HEK293T (cell line): ENCODE data around the gene CDK17.

Experiments
- CTCF ChIA-PET: fragments of 350-600 bp; formaldehyde crosslinking; extraction: SDS; loops from one replicate; lab custom pipeline; 2021; ENCODE audit warnings: antibody characterized with exemption, inconsistent platforms; lab: Yijun Ruan, JAX
- POLR2A ChIA-PET: fragments of 350-600 bp; formaldehyde crosslinking; extraction: SDS; loops from one replicate; lab custom pipeline; 2020; ENCODE audit warnings: antibody characterized with exemption, inconsistent platforms; lab: Yijun Ruan, JAX
- DNase-seq: peaks from one replicate; pipeline ENCODE4 v3.0.0; 2012; ENCODE audit warnings: mixed read lengths; ENCODE audit errors: extremely low spot score
- ARNT ChIP-seq: fragments of 450-650 bp; IDR thresholded peaks from 2 replicates; pipeline ENCODE4 v1.6.1; 2017; ENCODE audit warnings: mild to moderate bottlenecking
- BHLHE40 ChIP-seq: fragments of 450-650 bp; IDR thresholded peaks from 2 replicates; pipeline ENCODE4 v1.6.1; 2016; ENCODE audit warnings: mild to moderate bottlenecking, moderate library complexity, borderline replicate concordance
- CTBP1 ChIP-seq: fragments of 450-650 bp; IDR thresholded peaks from 2 replicates; pipeline ENCODE4 v1.6.1; 2016; ENCODE audit warnings: borderline replicate concordance
- ELF4 ChIP-seq: fragments of 450-650 bp; IDR thresholded peaks from 2 replicates; pipeline ENCODE4 v1.6.1; 2017; ENCODE audit warnings: antibody characterized with exemption
- FOXA1 ChIP-seq: fragments of 450-650 bp; IDR thresholded peaks from 2 replicates; pipeline ENCODE4 v1.6.1; 2016; ENCODE audit warnings: mild to moderate bottlenecking
- FOXK2 ChIP-seq: fragments of 450-650 bp; IDR thresholded peaks from 2 replicates; pipeline ENCODE4 v1.6.1; 2016; ENCODE audit warnings: mild to moderate bottlenecking
- FOXM1 ChIP-seq: fragments of 450-650 bp; IDR thresholded peaks from 2 replicates; pipeline ENCODE4 v1.6.1; 2017; ENCODE audit warnings: mild to moderate bottlenecking, borderline replicate concordance
- HDGF ChIP-seq: fragments of 450-650 bp; IDR thresholded peaks from 2 replicates; pipeline ENCODE4 v1.6.1; 2017; ENCODE audit warnings: antibody characterized with exemption, borderline replicate concordance
- L3MBTL2 ChIP-seq: fragments of 450-650 bp; conservative IDR thresholded peaks from 2 replicates; pipeline ENCODE4 v1.6.1; 2016; ENCODE audit warnings: mild to moderate bottlenecking
- LEF1 ChIP-seq: fragments of 450-650 bp; IDR thresholded peaks from 2 replicates; pipeline ENCODE4 v1.6.1; 2017; ENCODE audit warnings: mild to moderate bottlenecking, borderline replicate concordance
- NFRKB ChIP-seq: fragments of 450-650 bp; IDR thresholded peaks from 2 replicates; pipeline ENCODE4 v1.6.1; 2016; ENCODE audit warnings: mild to moderate bottlenecking, moderate library complexity
- SP1 ChIP-seq: fragments of 450-650 bp; IDR thresholded peaks from 2 replicates; pipeline ENCODE4 v1.6.1; 2017
- SUZ12 ChIP-seq: fragments of 450-650 bp; IDR thresholded peaks from 2 replicates; pipeline ENCODE4 v1.6.1; 2016; ENCODE audit warnings: mild to moderate bottlenecking
- TARDBP ChIP-seq: fragments of 450-650 bp; IDR thresholded peaks from 2 replicates; pipeline ENCODE4 v1.6.1; 2016
- ZNF384 ChIP-seq: fragments of 450-650 bp; IDR thresholded peaks from 2 replicates; pipeline ENCODE4 v1.6.1; 2016
- TF ChIP-seq, protein P1 (sequence below): fragments of 450-650 bp; IDR thresholded peaks from 2 replicates; pipeline ENCODE4 v1.6.1; 2016

CDK17 gene

GRCh38 chr12:96271469-96272199 lies 128.6 kb downstream of the CDK17 start:
- no peak for DNase-seq
- ChIA-PET POLR2A (no interaction called here), CTCF (no interaction called here)
- TF ChIP-seq ARNT = no peak

- CTCF ChIA-PET = interaction anchor here (0.8 kb wide), 1 partner anchor 250 kb away, joined by 3 read pairs; no protein-coding TSS in a partner anchor
- TF ChIP-seq BHLHE40 = no peak
- TF ChIP-seq ARNT = no peak
- no peak for TF ChIP-seq FOXA1
- no peak for TF ChIP-seq ZNF384
These were observed 134.0 kb downstream of the CDK17 start for GRCh38 chr12:96266238-96266637.

GRCh38 chr12:96265836-96266235 lies 134.4 kb downstream of the CDK17 start:
- DNase-seq = no peak
- ChIA-PET CTCF (no interaction called here), POLR2A (no interaction called here)
- TF ChIP-seq ZNF384 = no peak
- no peak for TF ChIP-seq L3MBTL2
- TF ChIP-seq TARDBP = no peak
- TF ChIP-seq, protein P1, sequence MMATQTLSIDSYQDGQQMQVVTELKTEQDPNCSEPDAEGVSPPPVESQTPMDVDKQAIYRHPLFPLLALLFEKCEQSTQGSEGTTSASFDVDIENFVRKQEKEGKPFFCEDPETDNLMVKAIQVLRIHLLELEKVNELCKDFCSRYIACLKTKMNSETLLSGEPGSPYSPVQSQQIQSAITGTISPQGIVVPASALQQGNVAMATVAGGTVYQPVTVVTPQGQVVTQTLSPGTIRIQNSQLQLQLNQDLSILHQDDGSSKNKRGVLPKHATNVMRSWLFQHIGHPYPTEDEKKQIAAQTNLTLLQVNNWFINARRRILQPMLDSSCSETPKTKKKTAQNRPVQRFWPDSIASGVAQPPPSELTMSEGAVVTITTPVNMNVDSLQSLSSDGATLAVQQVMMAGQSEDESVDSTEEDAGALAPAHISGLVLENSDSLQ = no peak
- TF ChIP-seq FOXA1 = no peak
- no peak for TF ChIP-seq FOXM1

More at GRCh38 chr12:96266238-96266637, 134.0 kb downstream of the CDK17 start:
- POLR2A ChIA-PET = no interaction called here
- no peak for DNase-seq

DNA sequence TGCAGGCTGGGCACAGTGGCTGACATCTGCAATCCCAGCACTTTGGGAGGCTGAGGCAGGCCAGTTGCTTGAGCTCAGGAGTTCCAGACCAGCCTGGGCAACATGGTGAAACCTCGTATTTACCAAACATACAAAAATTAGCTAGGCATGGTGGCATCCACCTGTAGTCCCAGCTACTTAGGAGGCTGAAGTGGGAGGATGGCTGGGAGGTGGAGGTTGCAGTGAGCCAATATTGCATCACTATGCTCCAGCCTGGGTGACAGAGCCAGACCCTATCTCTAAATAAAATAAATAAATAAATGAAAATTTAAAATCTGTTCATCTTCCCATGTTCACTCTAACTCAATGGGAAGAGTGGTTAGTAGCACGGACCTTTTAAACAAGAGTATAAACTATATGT lies 134.8 kb downstream of the CDK17 start:
- CTCF ChIA-PET = no interaction called here
- POLR2A ChIA-PET = no interaction called here
- TF ChIP-seq, protein P1 = no peak
- TF ChIP-seq HDGF (no peak), ZNF384 (no peak), ARNT (no peak), BHLHE40 (no peak), LEF1 (no peak), FOXK2 (no peak), CTBP1 (no peak), FOXM1 (no peak), ELF4 (no peak), FOXA1 (no peak), NFRKB (no peak), L3MBTL2 (no peak), SUZ12 (no peak), TARDBP (no peak), SP1 (no peak)
- DNase-seq = no peak

GRCh38 chr12:96263449-96263902 lies 136.8 kb downstream of the CDK17 start:
- POLR2A ChIA-PET = no interaction called here
- TF ChIP-seq ZNF384 (no peak), LEF1 (no peak), SP1 (no peak), HDGF (no peak), CTBP1 (no peak), SUZ12 (no peak), ARNT (no peak), FOXM1 (no peak), BHLHE40 (no peak), FOXA1 (no peak), L3MBTL2 (no peak), NFRKB (no peak), ELF4 (no peak), TARDBP (no peak), FOXK2 (no peak)
- TF ChIP-seq, protein P1 = no peak
- CTCF ChIA-PET = no interaction called here

GRCh38 chr12:96261557-96261956 lies 138.7 kb downstream of the CDK17 start:
- TF ChIP-seq CTBP1 (no peak), ZNF384 (no peak), NFRKB (no peak), LEF1 (no peak), SP1 (no peak), SUZ12 (no peak), ARNT (no peak), HDGF (no peak), L3MBTL2 (no peak), TARDBP (no peak), ELF4 (no peak), FOXA1 (no peak)
- TF ChIP-seq, protein P1 = no peak
- CTCF ChIA-PET = no interaction called here
- POLR2A ChIA-PET = no interaction called here
- DNase-seq = no peak

More at GRCh38 chr12:96263449-96263902, 136.8 kb downstream of the CDK17 start:
- DNase-seq = no peak
